NT2/D1 (cell line): ENCODE measurements around the gene SLC39A10.

Experiments used
- DNase-seq: peaks from one replicate; pipeline ENCODE4 v3.0.0-alpha.2; 2011; ENCODE audit warnings: low read depth, low spot score
- H3K27me3 ChIP-seq: 2 replicates; pipeline ENCODE4 v1.6.0; 2011; ENCODE audit warnings: mild to moderate bottlenecking; ENCODE audit not compliant: insufficient read length, insufficient read depth
- H3K36me3 ChIP-seq: 2 replicates; pipeline ENCODE4 v1.6.1; 2011; ENCODE audit warnings: mild to moderate bottlenecking, low read length, mixed read lengths; ENCODE audit not compliant: insufficient read depth, insufficient read length
- H3K4me1 ChIP-seq: 2 replicates; pipeline ENCODE4 v1.5.1; 2011; ENCODE audit not compliant: insufficient read depth, insufficient read length
- H3K4me3 ChIP-seq: 2 replicates; pipeline ENCODE4 v1.5.1; 2011; ENCODE audit warnings: low read depth; ENCODE audit not compliant: insufficient read length
- H3K9ac ChIP-seq: 2 replicates; pipeline ENCODE4 v1.6.0; 2011; ENCODE audit warnings: low read depth; ENCODE audit not compliant: insufficient read length
- H3K9me3 ChIP-seq: 2 replicates; pipeline ENCODE4 v1.5.1; 2011; ENCODE audit warnings: mild to moderate bottlenecking, low read length; ENCODE audit not compliant: insufficient read depth
- SUZ12 ChIP-seq: IDR thresholded peaks from 2 replicates; pipeline ENCODE4 v1.6.1; 2011; ENCODE audit not compliant: insufficient read length, insufficient read depth; ENCODE audit errors: extremely low read depth
- YY1 ChIP-seq: IDR thresholded peaks from 2 replicates; pipeline ENCODE4 v1.6.1; 2011; ENCODE audit not compliant: insufficient read length, insufficient read depth
- ZNF274 ChIP-seq: IDR thresholded peaks from 2 replicates; pipeline ENCODE4 v1.6.1; 2011; ENCODE audit warnings: mild to moderate bottlenecking, low read depth, low read length

Gene SLC39A10

DNA sequence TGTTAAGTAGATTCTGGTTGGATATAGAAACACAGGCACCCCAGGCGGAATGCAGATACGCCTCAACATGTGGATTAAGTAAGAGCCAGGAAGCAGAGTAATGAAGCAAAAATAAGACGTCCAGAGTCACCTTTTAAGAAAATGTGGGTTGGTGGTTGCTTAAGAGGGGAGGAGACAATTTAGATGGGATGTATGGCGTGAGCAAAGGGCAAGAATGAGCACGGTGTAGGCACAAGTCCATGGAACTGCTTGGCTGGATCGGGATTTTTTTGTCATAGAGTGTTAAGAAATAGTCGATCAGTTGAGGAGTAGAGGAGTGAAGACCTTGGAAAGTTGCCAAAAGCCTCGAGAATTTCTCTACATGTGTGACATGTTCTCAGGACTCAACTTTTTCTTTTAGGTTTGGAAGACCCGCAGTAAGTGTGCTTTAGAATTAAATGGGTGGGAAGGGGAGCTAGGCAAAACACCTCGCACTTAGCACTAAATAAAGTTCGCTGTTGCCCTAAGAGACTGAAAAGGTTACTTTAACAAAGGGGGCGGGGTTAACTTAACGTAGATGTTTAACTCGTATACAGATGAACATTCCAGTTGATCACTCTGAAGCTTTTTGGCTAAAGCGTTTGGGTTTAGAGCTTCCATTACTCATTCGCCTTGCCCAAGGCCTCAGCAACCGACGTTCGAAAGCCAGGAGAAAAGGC lies 716 bp upstream of the SLC39A10 start:
- Histone ChIP-seq H3K4me3 (peak overlapping the region; percentile 19), H3K4me1 (peaks cover 2% of the 10 kb centered on the region), H3K9ac (peak overlapping the region; percentile 62), H3K36me3 (peaks cover 8% of the 10 kb centered on the region), H3K27me3 (no peaks in the 10 kb centered on the region), H3K9me3 (no peaks in the 10 kb centered on the region)
- TF ChIP-seq YY1: no peak
- no peak for TF ChIP-seq SUZ12
- TF ChIP-seq ZNF274: no peak
- no peak for DNase-seq

DNA sequence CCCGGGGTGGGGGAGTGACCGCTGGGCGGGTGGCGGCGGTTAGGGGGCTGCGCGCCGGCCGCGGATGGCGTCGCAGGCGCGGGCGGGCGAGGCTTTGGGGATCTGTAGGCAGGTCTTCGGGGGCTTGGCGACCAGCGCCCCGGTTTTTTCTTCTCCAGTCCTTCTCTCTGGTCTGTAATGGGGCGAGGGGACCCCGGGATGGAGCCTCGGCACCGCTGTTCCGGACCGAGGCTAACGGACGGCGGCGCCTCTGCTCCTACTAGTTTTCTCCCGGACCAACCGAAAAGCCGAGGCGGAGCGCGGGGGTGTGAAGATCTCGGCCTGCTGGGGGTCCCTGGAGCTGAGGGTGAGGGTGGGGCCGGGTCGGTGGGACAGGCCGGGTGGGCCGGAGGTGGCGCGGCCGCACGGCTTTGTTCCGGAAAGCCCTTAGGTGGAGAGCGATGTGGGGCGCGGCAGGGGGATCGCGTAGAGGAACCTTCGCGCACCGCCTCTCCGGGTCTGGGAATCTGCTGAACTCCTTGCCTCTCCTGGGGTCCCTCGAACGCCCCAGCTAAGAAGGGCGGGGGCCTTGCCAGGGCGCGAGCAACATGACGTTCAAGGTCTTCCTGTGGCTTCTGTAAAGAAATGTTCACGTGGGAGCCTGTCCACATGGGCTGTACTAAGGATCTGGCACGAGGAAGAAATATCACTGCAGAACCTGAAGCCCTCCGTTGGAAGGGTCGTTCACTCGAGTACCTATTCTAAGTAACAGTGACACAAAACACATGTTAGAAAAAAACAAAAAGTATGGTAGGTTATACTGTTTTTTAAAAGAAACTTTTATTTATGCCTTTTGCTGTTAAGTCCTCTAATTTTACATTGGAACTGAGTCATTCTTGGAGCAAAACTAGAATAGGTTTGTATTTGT lies 861 bp downstream of the SLC39A10 start:
- H3K4me3 ChIP-seq: peak overlapping the region; percentile 92
- peaks cover 2% of the 10 kb centered on the region for H3K4me1 ChIP-seq
- H3K27me3 ChIP-seq: no peaks in the 10 kb centered on the region
- H3K9me3 ChIP-seq: no peaks in the 10 kb centered on the region
- no peak for DNase-seq
- peak overlapping the region; percentile 96 for H3K9ac ChIP-seq
- peaks cover 8% of the 10 kb centered on the region for H3K36me3 ChIP-seq
- TF ChIP-seq ZNF274 (no peak), SUZ12 (no peak), YY1 (no peak)

DNA sequence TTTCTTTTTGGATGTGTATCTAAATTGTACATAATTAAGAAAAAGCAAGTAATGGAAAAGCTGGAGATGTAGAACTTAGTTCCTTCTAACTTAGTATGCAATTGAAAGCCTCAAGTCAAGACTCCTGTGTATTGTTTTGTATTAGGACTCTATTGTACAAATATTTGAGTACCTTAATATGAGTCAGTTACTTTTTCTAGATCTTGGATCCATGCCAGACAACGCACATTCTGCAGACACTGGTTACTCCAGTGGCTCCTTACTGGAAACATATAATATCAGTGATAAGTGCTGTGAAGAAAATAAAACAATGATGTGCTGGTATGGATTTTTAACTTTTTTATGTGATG lies 1.5 kb downstream of the SLC39A10 start:
- H3K36me3 ChIP-seq: peaks cover 8% of the 10 kb centered on the region
- H3K27me3 ChIP-seq: no peaks in the 10 kb centered on the region
- peak overlapping the region; percentile 96 for H3K9ac ChIP-seq
- no peak for DNase-seq
- peak overlapping the region; percentile 92 for H3K4me3 ChIP-seq
- no peaks in the 10 kb centered on the region for H3K9me3 ChIP-seq
- H3K4me1 ChIP-seq: peaks cover 2% of the 10 kb centered on the region
- TF ChIP-seq YY1 (no peak), SUZ12 (no peak)

DNA sequence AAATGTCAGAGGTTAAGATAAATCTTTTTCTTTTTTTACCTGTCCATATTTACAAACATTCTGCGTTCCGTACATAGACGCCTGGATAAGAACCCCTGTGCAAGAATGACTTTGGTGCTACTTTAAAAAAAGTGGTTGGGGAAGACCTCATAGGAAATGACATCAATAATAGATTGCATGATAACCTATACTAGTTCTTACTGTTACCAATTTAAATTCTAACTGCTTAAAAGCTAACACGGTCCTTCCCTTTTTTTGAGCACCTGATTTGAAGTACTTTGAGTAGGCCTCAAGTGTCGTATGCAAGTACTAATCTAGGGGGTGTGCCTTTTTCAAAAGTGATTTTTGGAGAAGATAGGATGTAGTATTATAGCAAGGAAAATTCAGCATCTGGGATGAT lies 2.1 kb downstream of the SLC39A10 start:
- Histone ChIP-seq H3K4me3 (peak overlapping the region; percentile 12), H3K4me1 (peaks cover 2% of the 10 kb centered on the region), H3K36me3 (peaks cover 8% of the 10 kb centered on the region), H3K9me3 (no peaks in the 10 kb centered on the region), H3K9ac (peak overlapping the region; percentile 96), H3K27me3 (no peaks in the 10 kb centered on the region)
- no peak for DNase-seq
- TF ChIP-seq YY1 (no peak), SUZ12 (no peak), ZNF274 (no peak)

DNA sequence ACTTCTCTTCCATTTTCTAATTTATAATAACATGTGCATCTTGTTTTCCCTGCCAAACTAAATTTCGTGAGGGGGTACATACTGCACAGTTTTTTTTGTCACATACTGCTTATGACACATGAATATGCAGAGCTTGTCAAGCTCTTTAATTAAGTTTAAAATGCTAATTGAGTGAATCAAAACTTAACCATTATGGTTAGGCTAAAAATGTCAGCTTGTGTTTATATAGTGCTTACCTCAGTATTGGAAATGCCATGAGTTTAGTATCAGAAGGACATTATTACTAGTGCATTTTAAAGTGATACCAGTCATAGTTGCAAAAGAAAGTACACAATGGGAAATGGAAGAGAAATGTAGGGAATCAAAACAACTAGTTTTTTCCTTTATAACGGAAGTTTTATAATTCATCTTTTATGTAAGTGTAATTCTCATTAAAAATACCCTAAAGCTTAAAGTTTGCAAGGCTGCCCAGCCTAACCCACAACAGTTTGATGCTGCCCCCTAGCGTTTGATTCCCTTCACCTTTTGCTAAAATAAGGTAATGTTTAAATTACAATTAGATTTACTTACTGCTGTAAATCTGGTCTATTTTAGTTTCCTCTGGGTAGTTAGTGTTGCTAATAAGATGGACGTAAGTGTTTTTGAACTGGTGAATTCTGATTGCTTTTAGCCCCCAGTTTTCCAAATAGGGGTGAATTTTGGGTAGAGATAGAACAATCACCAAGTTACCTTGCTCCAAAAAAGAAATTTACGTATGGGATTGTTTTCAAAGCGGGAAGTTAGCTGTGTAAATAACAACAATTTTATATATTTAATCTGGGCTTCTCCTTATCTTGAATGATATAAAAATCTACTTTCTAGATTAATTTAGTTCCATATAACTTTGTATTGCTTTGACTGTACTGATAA lies 3.2 kb downstream of the SLC39A10 start:
- H3K4me1 ChIP-seq: peaks cover 2% of the 10 kb centered on the region
- TF ChIP-seq ZNF274 (no peak), SUZ12 (no peak), YY1 (no peak)
- H3K4me3 ChIP-seq: no peak overlapping the region
- peaks cover 8% of the 10 kb centered on the region for H3K36me3 ChIP-seq
- no peak for DNase-seq
- H3K27me3 ChIP-seq: no peaks in the 10 kb centered on the region
- H3K9me3 ChIP-seq: no peaks in the 10 kb centered on the region
- H3K9ac ChIP-seq: no peak overlapping the region

DNA sequence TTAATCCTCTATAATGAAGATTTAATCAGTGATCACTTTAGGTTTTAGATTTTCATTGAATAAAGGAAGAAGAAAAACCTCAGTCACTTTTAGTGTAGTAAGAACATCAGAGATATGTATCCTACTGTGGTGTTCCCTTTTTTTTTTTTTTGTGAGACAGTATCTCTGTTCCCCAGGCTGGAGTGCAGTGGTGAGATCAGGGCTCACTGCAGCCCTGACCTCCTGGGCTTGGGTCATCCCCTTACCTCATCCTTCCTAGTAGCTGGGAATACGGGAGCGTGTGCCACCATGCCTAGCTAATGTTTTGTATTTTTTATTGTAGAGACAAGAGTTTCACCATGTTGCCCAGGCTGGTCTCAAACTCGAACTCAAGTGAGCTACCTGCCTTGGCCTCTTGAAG lies 5.1 kb downstream of the SLC39A10 start:
- peaks cover 8% of the 10 kb centered on the region for H3K36me3 ChIP-seq
- H3K4me3 ChIP-seq: no peak overlapping the region
- H3K9me3 ChIP-seq: no peaks in the 10 kb centered on the region
- H3K9ac ChIP-seq: no peak overlapping the region
- no peaks in the 10 kb centered on the region for H3K4me1 ChIP-seq
- TF ChIP-seq SUZ12 (no peak), YY1 (no peak), ZNF274 (no peak)
- no peaks in the 10 kb centered on the region for H3K27me3 ChIP-seq
- no peak for DNase-seq
